Choroid plexus epithelial cell (primary cell): ENCODE data around the gene KIAA1755.

Experiments
- DNase-seq: peaks from one replicate; pipeline ENCODE4 v3.0.0-alpha.2; 2010; ENCODE audit warnings: low read depth
- H3K4me3 ChIP-seq: 2 replicates; pipeline ENCODE4 v1.5.1; 2011; ENCODE audit warnings: low read depth, mild to moderate bottlenecking, control low read depth, low read length, moderate library complexity
- TF ChIP-seq, protein P1 (sequence below): conservative IDR thresholded peaks from 2 replicates; pipeline ENCODE4 v1.5.1; 2011; ENCODE audit warnings: low read depth, mild to moderate bottlenecking, control low read depth, inconsistent platforms, low read length, moderate library complexity

Gene KIAA1755

GRCh38 chr20:38169636-38170193, 90.8 kb downstream of the KIAA1755 start:
- H3K4me3 ChIP-seq: no peak overlapping the region
- TF ChIP-seq, protein P1, sequence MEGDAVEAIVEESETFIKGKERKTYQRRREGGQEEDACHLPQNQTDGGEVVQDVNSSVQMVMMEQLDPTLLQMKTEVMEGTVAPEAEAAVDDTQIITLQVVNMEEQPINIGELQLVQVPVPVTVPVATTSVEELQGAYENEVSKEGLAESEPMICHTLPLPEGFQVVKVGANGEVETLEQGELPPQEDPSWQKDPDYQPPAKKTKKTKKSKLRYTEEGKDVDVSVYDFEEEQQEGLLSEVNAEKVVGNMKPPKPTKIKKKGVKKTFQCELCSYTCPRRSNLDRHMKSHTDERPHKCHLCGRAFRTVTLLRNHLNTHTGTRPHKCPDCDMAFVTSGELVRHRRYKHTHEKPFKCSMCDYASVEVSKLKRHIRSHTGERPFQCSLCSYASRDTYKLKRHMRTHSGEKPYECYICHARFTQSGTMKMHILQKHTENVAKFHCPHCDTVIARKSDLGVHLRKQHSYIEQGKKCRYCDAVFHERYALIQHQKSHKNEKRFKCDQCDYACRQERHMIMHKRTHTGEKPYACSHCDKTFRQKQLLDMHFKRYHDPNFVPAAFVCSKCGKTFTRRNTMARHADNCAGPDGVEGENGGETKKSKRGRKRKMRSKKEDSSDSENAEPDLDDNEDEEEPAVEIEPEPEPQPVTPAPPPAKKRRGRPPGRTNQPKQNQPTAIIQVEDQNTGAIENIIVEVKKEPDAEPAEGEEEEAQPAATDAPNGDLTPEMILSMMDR: no peak
- no peak for DNase-seq

GRCh38 chr20:38168791-38169589, 91.5 kb downstream of the KIAA1755 start:
- TF ChIP-seq, protein P1: no peak
- H3K4me3 ChIP-seq: no peak overlapping the region
- no peak for DNase-seq

GRCh38 chr20:38167851-38168760, 92.4 kb downstream of the KIAA1755 start:
- H3K4me3 ChIP-seq: no peak overlapping the region
- TF ChIP-seq, protein P1: no peak

GRCh38 chr20:38167328-38167850, 93.1 kb downstream of the KIAA1755 start:
- TF ChIP-seq, protein P1: no peak
- DNase-seq: no peak
- no peak overlapping the region for H3K4me3 ChIP-seq

More at GRCh38 chr20:38167851-38168760, 92.4 kb downstream of the KIAA1755 start:
- DNase-seq: peak; percentile 69

- TF ChIP-seq, protein P1: no peak
- no peak for DNase-seq
- H3K4me3 ChIP-seq: no peak overlapping the region
Observed at GRCh38 chr20:38166703-38167233, 93.8 kb downstream of the KIAA1755 start.

- TF ChIP-seq, protein P1: no peak
- DNase-seq: peak; percentile 66
- H3K4me3 ChIP-seq: no peak overlapping the region
Observed at GRCh38 chr20:38165966-38166702, 94.4 kb downstream of the KIAA1755 start.
